IPS DF 4.7 (cell line): Measurements from ENCODE around the gene FMNL2.
"Not testable (repeated sequence)": the region's sequence is repeated elsewhere in the genome, so short reads cannot be mapped to it uniquely, and the experiment has no call there.

Source experiments
- DNase-seq: peaks from one replicate; pipeline ENCODE4 v3.0.0-alpha.2; 2013; ENCODE audit warnings: low spot score; ENCODE audit errors: extremely low read depth

The FMNL2 gene

GRCh38 chr2:152375174-152375573, 40.2 kb downstream of the FMNL2 start:
- DNase-seq, result no peak

- DNase-seq, result no peak
Measured at GRCh38 chr2:152376385-152376784, 41.4 kb downstream of the FMNL2 start.

- DNase-seq, result no peak
Measured at GRCh38 chr2:152376968-152377367, 42.0 kb downstream of the FMNL2 start.

- no peak for DNase-seq
Measured at GRCh38 chr2:152379089-152379488, 44.1 kb downstream of the FMNL2 start.

GRCh38 chr2:152380261-152381055, 45.5 kb downstream of the FMNL2 start:
- no peak for DNase-seq

GRCh38 chr2:152383702-152384101, 48.7 kb downstream of the FMNL2 start:
- no peak for DNase-seq

GRCh38 chr2:152384992-152385391, 50.0 kb downstream of the FMNL2 start:
- no peak for DNase-seq

- DNase-seq, result no peak
Measured at GRCh38 chr2:152385650-152386049, 50.7 kb downstream of the FMNL2 start.

- DNase-seq, result no peak
Measured at GRCh38 chr2:152386266-152386665, 51.3 kb downstream of the FMNL2 start.

GRCh38 chr2:152387041-152387440, 52.1 kb downstream of the FMNL2 start:
- DNase-seq, result no peak

GRCh38 chr2:152388269-152388668, 53.3 kb downstream of the FMNL2 start:
- not testable (repeated sequence) for DNase-seq

- no peak for DNase-seq
Measured at GRCh38 chr2:152389483-152389882, 54.5 kb downstream of the FMNL2 start.

GRCh38 chr2:152390837-152391236, 55.9 kb downstream of the FMNL2 start:
- no peak for DNase-seq

GRCh38 chr2:152391318-152391717, 56.3 kb downstream of the FMNL2 start:
- DNase-seq, result no peak

- DNase-seq, result no peak
Measured at GRCh38 chr2:152393377-152393776, 58.4 kb downstream of the FMNL2 start.

- DNase-seq, result no peak
Measured at GRCh38 chr2:152394326-152394725, 59.4 kb downstream of the FMNL2 start.

GRCh38 chr2:152395103-152395502, 60.1 kb downstream of the FMNL2 start:
- no peak for DNase-seq

GRCh38 chr2:152395572-152395971, 60.6 kb downstream of the FMNL2 start:
- no peak for DNase-seq

- DNase-seq, result no peak
Measured at GRCh38 chr2:152396051-152396511, 61.1 kb downstream of the FMNL2 start.

GRCh38 chr2:152396763-152397162, 61.8 kb downstream of the FMNL2 start:
- no peak for DNase-seq

- DNase-seq, result no peak
Measured at GRCh38 chr2:152399003-152399402, 64.0 kb downstream of the FMNL2 start.

GRCh38 chr2:152400607-152401214, 65.7 kb downstream of the FMNL2 start:
- no peak for DNase-seq
